Neural crest cell (in vitro differentiated cells): ENCODE results near the gene TSR3. TPM values are rescaled to one million over a fixed set of nuclear protein-coding genes. Genes with fewer than 3 reads are reported as not detected.

Experiments
- DNase-seq: peaks from one replicate; pipeline ENCODE4 v3.0.0; 2021; ENCODE audit warnings: low read depth, mixed read lengths, low spot score
- H3K27ac Mint-ChIP-seq: one replicate; pipeline ENCODE4 v1.8.0; 2021; ENCODE audit warnings: mild to moderate bottlenecking, mixed read lengths; ENCODE audit not compliant: unreplicated experiment
- H3K27me3 Mint-ChIP-seq: 2 replicates; pipeline ENCODE4 v1.8.0; 2021; ENCODE audit warnings: low read depth, mild to moderate bottlenecking, mixed read lengths
- H3K36me3 Mint-ChIP-seq: 2 replicates; pipeline ENCODE4 v1.8.0; 2021; ENCODE audit warnings: low read depth, mild to moderate bottlenecking, mixed read lengths
- H3K4me1 Mint-ChIP-seq: 2 replicates; pipeline ENCODE4 v1.8.0; 2021; ENCODE audit warnings: mixed read lengths
- H3K4me3 Mint-ChIP-seq: one replicate; pipeline ENCODE4 v1.8.0; 2021; ENCODE audit warnings: mild to moderate bottlenecking, mixed read lengths
- H3K9me3 Mint-ChIP-seq: 2 replicates; pipeline ENCODE4 v1.8.0; 2021; ENCODE audit warnings: mixed read lengths
- total RNA-seq: library from RNA; stranded (reverse); gene quantifications from 2 replicates; pipeline ENCODE4 v1.2.1, GENCODE V29; 2021
- TF ChIP-seq, protein P1 (sequence below): fragments of 200-600 bp; sonication (generic); conservative IDR thresholded peaks from 2 replicates; pipeline ENCODE4 v1.5.0; 2021; ENCODE audit warnings: antibody characterized with exemption, mild to moderate bottlenecking

TSR3 gene
- total RNA-seq, 1 donor from 2014 or later: 66.2 TPM

DNA sequence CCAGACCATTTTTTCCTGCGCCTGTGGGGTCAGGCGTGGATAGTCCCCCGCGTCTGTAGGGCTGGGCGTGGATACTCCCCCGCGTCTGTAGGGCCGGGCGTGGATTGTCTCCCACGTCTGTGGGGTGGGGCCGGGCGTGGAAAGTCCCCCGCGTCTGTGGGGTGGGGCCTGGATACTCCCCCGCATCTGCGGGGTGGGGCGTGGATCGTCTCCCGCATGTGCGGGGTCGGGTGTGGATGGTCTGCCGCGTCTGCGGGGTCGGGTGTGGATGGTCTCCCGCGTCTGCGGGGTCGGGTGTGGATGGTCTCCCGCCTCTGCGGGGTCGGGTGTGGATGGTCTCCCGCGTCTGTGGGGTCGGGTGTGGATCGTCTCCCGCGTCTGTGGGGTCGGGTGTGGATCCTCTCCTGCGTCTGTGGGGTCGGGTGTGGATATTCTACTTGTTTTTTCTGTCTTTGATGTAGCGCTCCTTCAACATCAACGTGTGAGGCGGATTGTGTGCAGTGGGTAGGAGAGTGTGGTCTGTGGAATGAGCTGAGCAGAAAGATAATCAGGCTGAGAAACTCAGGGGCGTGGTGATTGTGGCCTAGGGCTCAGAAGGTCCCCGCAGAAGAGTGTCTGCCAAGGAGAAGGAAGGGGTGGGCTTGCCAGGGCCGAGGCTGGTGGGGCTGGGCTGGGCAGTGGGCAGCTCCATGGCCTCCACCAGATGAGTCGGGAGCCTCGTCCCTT, 3.3 kb upstream of the TSR3 start:
- H3K4me1 Mint-ChIP-seq: peaks cover 14% of the 10 kb centered on the region
- peaks cover 6% of the 10 kb centered on the region for H3K27me3 Mint-ChIP-seq
- TF ChIP-seq, protein P1, sequence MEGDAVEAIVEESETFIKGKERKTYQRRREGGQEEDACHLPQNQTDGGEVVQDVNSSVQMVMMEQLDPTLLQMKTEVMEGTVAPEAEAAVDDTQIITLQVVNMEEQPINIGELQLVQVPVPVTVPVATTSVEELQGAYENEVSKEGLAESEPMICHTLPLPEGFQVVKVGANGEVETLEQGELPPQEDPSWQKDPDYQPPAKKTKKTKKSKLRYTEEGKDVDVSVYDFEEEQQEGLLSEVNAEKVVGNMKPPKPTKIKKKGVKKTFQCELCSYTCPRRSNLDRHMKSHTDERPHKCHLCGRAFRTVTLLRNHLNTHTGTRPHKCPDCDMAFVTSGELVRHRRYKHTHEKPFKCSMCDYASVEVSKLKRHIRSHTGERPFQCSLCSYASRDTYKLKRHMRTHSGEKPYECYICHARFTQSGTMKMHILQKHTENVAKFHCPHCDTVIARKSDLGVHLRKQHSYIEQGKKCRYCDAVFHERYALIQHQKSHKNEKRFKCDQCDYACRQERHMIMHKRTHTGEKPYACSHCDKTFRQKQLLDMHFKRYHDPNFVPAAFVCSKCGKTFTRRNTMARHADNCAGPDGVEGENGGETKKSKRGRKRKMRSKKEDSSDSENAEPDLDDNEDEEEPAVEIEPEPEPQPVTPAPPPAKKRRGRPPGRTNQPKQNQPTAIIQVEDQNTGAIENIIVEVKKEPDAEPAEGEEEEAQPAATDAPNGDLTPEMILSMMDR: no peak
- H3K9me3 Mint-ChIP-seq: no peaks in the 10 kb centered on the region
- peak overlapping the region; percentile 79 for H3K4me3 Mint-ChIP-seq
- DNase-seq: no peak
- H3K36me3 Mint-ChIP-seq: peaks cover 4% of the 10 kb centered on the region
- H3K27ac Mint-ChIP-seq: no peak overlapping the region

DNA sequence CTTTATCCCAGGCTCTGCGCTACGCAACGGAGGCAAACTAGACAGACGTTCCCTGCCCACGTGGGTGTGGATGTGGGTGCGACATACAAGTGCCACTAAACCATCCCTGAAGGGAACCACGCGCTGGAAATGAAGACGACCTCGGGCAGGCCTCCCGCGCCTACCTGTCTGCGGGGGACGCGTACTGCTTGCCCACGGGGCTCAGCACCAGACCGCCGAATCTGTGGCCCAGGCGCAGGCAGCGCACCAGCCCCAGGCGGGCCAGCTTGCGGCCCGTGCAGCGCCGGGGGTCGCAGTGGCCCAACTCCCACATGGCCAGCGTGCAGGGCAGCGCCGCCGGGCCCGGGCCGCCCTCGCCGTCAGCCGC, 480 bp downstream of the TSR3 start:
- Mint-ChIP-seq H3K4me1 (peaks cover 14% of the 10 kb centered on the region), H3K9me3 (no peaks in the 10 kb centered on the region), H3K27ac (no peak overlapping the region), H3K36me3 (peaks cover 4% of the 10 kb centered on the region), H3K4me3 (peak overlapping the region; percentile 81), H3K27me3 (peaks cover 6% of the 10 kb centered on the region)
- DNase-seq: no peak
- TF ChIP-seq, protein P1: no peak

DNA sequence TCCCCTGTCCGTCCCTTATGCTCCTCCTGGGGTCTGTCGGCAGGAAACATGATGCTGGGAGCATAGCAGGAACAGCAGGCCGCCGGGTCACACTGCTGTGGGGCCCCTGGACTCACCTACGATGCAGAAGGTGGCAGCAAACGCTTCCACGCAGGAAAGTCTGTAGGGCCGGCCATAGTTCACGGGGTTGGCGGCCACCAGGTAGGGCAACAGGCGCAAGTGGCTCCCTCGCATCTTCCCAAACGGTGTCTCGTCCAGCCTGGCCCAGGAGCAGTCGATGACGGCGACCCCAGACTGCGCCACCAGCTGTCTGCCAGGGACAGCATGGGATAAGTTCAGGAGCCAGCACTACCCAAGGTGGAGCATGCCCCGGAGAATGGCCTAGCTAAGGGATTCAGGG, 987 bp downstream of the TSR3 start:
- no peak overlapping the region for H3K27ac Mint-ChIP-seq
- H3K9me3 Mint-ChIP-seq: no peaks in the 10 kb centered on the region
- H3K4me3 Mint-ChIP-seq: peak overlapping the region; percentile 81
- peaks cover 4% of the 10 kb centered on the region for H3K36me3 Mint-ChIP-seq
- TF ChIP-seq, protein P1: no peak
- no peak for DNase-seq
- peaks cover 6% of the 10 kb centered on the region for H3K27me3 Mint-ChIP-seq
- H3K4me1 Mint-ChIP-seq: peaks cover 14% of the 10 kb centered on the region

DNA sequence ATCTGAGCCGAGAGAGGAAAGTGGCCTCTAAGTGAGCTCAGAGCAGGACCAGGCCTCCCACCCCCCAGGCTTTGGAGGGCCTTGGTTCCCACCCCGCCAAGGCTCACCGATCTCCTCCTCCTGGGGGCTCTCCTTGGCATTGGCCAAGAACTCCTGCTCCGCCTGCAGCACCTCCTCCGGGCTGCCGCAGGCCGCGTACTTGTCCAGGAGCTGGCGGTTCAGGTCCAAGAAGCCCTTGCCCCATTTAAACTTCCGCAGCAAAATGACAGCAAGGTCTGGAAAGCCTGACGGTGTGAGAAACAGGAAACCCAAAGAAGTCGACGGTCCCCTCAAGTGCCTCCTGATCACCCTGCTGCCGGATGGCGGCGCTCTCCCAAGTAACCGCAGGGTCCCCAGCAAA, 1.7 kb downstream of the TSR3 start:
- no peak for DNase-seq
- Mint-ChIP-seq H3K27me3 (peaks cover 6% of the 10 kb centered on the region), H3K9me3 (no peaks in the 10 kb centered on the region), H3K27ac (no peak overlapping the region), H3K4me3 (peak overlapping the region; percentile 81), H3K36me3 (peaks cover 4% of the 10 kb centered on the region), H3K4me1 (peaks cover 14% of the 10 kb centered on the region)
- TF ChIP-seq, protein P1: no peak

DNA sequence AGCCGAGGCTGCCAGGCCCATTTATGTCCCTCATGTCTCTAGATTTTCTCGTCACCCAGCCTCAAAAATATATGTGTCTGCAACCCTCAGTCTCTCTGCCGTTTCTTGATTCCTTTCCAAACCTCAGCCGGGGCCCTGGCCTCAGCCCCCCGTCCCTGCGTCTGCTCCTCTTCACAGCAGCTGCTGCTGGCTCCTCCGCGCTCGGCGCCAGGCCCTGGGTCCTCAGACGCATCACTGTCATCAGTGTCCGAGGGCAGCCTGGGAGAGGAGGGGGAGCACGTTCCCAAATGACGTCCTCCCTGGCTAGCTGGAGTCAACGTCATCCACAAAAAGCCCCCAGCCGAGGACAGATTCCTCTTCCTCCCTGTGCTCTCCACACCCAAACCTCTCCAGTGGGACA, 2.3 kb downstream of the TSR3 start:
- Mint-ChIP-seq H3K9me3 (no peaks in the 10 kb centered on the region), H3K4me1 (peaks cover 14% of the 10 kb centered on the region), H3K27me3 (peaks cover 6% of the 10 kb centered on the region), H3K4me3 (no peak overlapping the region), H3K27ac (no peak overlapping the region), H3K36me3 (peaks cover 4% of the 10 kb centered on the region)
- no peak for DNase-seq
- TF ChIP-seq, protein P1: no peak
